Muscle layer of duodenum (tissue), 2 donors: Measurements from ENCODE around the gene OLFML3.
"Not testable (repeated sequence)": the region's sequence is repeated elsewhere in the genome, so short reads cannot be mapped to it uniquely, and the experiment has no call there.

Source experiments
- H3K27ac ChIP-seq: one replicate; pipeline ENCODE4 v1.7.0; 2013; ENCODE audit warnings: mild to moderate bottlenecking, low read length
- H3K27me3 ChIP-seq: one replicate; pipeline ENCODE4 v1.7.0; 2013; ENCODE audit warnings: low read depth, mild to moderate bottlenecking, control low read depth, low read length
- H3K36me3 ChIP-seq, 2 donors: one replicate each; pipeline ENCODE4 v1.7.0; 2013; ENCODE audit warnings: low read length in 2 of 2, control low read depth in 1 of 2, mild to moderate bottlenecking in 1 of 2; ENCODE audit not compliant: insufficient read depth in 2 of 2, control insufficient read depth in 1 of 2
- H3K4me1 ChIP-seq, 2 donors: one replicate each; pipeline ENCODE4 v1.7.0; 2013; ENCODE audit warnings: low read length in 2 of 2, mild to moderate bottlenecking in 2 of 2, control low read depth in 1 of 2, moderate library complexity in 1 of 2; ENCODE audit not compliant: insufficient read depth in 2 of 2, control insufficient read depth in 1 of 2
- H3K4me3 ChIP-seq, 2 donors: one replicate each; pipeline ENCODE4 v1.7.0; 2013; ENCODE audit warnings: low read length in 2 of 2, low read depth in 1 of 2, mild to moderate bottlenecking in 1 of 2
- H3K9me3 ChIP-seq, 2 donors: one replicate each; pipeline ENCODE4 v1.7.0; 2013; ENCODE audit warnings: low read length in 2 of 2, control low read depth in 1 of 2, mild to moderate bottlenecking in 1 of 2; ENCODE audit not compliant: control insufficient read depth in 1 of 2
- donor health status: healthy.

OLFML3 gene

DNA sequence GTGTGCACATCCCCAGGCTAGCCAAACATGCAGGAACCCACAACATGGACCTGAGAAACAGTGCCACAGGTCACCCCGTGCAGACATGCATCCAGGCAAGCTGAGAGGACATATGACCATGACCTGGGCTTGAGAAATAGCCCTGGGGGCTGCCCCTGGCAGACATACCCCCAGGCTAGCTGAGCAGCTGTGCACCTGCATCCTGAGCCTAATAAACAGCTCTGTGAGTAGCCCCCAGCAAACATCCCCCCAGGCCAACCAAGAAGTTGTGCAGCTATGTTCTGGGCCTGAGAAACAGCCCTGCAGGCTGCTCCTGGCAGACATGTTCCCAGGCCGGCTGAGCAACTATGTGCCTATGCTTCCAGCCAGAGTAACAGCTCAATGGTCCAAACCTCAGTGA, 14.5 kb downstream of the OLFML3 start:
- Histone ChIP-seq H3K27me3 (no peaks in the 10 kb centered on the region), H3K27ac (no peak overlapping the region), H3K36me3 (no peaks in the 10 kb centered on the region), H3K4me3 (no peak overlapping the region), H3K9me3 (peaks cover 2 to 3% of the 10 kb centered on the region in 2 donors), H3K4me1 (peaks cover 0 to 4% of the 10 kb centered on the region in 2 donors)

DNA sequence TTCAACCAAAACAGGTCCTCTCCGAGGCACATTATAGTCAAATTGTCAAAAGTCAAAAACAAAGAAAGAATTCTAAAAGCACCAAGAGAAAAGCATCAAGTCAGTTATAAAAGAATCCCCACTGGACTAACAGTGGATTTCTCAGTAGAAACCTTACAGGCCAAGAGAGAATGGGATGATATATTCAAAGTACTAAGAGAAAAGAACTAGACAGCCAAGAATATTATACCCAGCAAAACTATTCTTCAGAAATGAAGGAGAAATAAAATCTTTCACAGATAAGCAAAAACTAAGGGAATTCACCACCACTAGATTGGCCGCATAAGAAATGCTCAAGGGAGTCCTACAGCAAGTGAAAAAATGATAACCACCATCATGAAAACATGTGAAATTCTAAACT, 16.1 kb downstream of the OLFML3 start:
- peaks cover 2 to 3% of the 10 kb centered on the region in 2 donors for H3K9me3 ChIP-seq

DNA sequence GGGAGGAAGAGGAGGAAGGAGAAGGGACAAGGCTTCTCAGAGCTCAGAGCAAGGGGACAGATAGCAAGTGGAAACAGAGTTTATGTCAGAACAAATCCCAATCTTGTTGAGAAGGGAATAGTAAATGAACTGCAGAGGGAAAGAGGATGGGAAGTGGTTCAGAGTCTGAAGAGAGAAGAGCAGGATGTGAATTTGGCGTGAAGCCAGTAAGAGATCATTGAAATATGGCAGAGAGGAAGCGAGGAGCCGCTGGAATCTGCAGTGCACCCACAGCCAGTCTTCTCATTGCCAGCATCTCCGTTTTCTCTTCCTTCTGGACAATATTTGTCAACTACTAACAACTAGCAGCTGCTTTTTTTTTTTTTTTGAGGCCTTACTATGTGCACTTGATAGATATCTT, 19.1 kb downstream of the OLFML3 start:
- Histone ChIP-seq H3K9me3 (peaks cover 2 to 3% of the 10 kb centered on the region in 2 donors), H3K27me3 (no peaks in the 10 kb centered on the region), H3K27ac (no peak overlapping the region), H3K4me1 (peaks cover 0 to 4% of the 10 kb centered on the region in 2 donors), H3K36me3 (no peaks in the 10 kb centered on the region), H3K4me3 (no peak overlapping the region)

More for the DNA sequence above, 16.1 kb downstream of the OLFML3 start:
- H3K36me3 ChIP-seq, result no peaks in the 10 kb centered on the region
- no peaks in the 10 kb centered on the region for H3K27me3 ChIP-seq
- H3K27ac ChIP-seq, result no peak overlapping the region
- H3K4me3 ChIP-seq, result no peak overlapping the region
- H3K4me1 ChIP-seq, result peaks cover 0 to 4% of the 10 kb centered on the region in 2 donors

DNA sequence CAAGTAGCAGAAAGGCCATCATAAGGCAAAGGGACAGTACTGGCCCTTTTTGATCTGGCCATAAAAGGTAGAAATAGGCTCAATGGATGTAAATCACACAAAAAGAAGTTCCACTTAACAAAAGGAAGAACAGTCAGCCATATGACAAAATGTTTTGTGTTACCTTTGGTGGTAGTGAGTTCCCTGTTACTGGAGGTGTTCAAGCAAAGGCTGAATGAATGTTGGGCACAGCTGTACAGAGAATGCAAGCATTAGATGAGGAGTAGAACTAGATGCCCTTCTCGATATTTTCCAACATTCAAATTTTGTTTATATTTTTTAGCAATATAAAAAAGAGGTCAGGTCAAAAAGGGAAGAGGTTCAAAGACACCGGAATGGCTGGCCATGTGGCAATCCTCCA, 20.0 kb downstream of the OLFML3 start:
- Histone ChIP-seq H3K27ac (no peak overlapping the region), H3K27me3 (no peaks in the 10 kb centered on the region), H3K9me3 (peaks cover 2 to 3% of the 10 kb centered on the region in 2 donors), H3K4me1 (peaks cover 0 to 4% of the 10 kb centered on the region in 2 donors), H3K36me3 (no peaks in the 10 kb centered on the region), H3K4me3 (no peak overlapping the region)

DNA sequence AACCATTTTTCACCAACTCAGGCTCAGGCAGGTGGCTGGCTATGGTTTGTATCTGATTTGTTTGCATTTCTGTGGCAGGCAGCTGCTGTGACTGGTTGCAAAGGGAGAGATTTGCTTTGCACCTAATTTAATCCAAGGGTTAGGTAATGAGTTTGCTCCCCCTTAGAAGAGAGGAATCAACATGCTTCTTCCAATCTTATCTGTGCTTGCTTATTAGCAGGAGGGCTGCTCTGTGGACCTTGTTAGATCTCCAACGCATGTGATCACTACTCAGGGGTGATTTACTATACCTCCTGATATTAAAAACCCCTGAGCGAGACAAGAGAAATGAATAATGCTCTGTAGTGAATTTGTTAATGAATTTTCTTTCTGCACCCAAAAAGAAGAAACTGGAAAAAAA, 20.5 kb downstream of the OLFML3 start:
- Histone ChIP-seq H3K27me3 (no peaks in the 10 kb centered on the region), H3K9me3 (peaks cover 2 to 3% of the 10 kb centered on the region in 2 donors), H3K4me1 (peaks cover 0 to 4% of the 10 kb centered on the region in 2 donors), H3K4me3 (no peak overlapping the region), H3K27ac (no peak overlapping the region), H3K36me3 (no peaks in the 10 kb centered on the region)

DNA sequence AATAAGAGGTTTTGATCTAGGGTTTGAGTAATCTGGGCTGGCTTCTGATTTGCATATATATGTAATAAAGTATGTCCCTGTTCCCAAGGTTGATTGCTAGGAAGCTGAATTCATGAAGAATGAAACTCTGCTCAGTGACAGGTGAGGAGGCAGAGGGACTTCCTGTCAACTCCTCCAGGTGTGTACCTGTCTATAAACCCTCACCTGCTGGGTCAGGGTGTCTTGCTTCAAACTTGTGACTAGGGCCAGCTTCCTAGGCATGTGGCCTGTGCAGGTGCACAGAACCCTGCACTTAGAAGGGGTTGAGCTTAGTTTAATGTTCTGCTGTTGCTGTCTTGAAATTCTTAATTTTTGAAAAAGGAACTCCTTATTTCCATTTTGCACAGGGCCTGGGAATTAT, 21.1 kb downstream of the OLFML3 start:
- Histone ChIP-seq H3K4me1 (peaks cover 0 to 4% of the 10 kb centered on the region in 2 donors), H3K27me3 (no peaks in the 10 kb centered on the region), H3K9me3 (peaks cover 0 to 2% of the 10 kb centered on the region in 2 donors), H3K36me3 (no peaks in the 10 kb centered on the region), H3K27ac (no peak overlapping the region), H3K4me3 (no peak overlapping the region)

DNA sequence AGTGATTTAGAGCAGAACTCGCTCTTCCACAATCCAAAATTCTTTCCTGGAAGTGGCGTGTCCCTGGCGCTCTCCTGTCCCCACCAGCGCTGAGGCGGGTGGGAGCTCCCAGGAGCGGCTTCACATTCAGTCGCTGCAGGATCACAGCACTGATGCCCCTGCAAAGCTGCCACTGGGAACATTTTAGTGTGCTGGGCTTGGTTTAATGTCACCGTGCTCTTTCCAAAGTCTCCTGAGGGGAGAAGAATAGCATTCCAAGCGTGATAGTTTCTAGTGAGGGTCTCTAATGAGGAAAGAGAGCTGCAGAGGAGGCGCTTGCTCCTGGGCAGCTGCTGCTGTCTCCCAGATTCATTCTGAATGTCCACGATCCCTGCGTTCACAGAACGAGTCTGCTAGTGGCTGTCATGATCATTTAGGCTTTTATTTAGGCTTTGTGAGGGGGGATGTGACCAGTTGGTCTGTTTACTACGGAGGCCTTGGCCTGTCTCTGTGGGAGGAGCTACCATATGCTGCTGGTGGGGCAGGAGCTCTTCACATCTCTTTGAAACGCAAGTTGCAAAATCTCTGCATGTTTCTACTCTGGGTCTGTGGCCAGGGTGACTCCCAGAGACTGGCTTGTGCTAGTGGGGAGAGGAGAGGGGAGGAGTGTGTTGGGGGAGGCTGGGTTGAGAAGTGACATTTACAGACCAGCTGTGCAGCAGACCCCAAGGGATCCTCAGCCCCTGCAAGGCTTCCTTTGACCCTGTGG, 23.4 kb downstream of the OLFML3 start:
- Histone ChIP-seq H3K27ac (no peak overlapping the region), H3K4me1 (peaks cover 0 to 4% of the 10 kb centered on the region in 2 donors), H3K36me3 (no peaks in the 10 kb centered on the region), H3K27me3 (no peaks in the 10 kb centered on the region), H3K4me3 (no peak overlapping the region), H3K9me3 (no peaks in the 10 kb centered on the region)

DNA sequence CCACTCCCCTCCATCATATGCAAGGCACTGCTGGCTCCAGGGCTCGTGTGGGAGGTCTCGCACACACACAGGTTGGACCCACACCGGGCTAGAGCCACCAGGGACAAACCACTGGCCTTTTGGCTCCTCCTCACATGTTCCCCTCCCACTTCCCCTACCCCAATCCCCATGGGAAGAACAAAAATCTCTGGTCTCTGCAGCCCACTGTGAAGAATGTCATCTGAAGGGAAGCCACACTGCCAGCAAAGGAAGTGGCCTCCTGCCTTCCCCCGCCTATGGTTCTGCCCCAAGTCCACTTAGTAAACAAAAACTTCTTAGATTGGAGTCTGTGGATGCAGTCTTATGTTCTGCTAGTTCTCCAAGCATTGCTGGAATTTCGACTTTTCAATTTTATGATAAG, 24.2 kb downstream of the OLFML3 start:
- Histone ChIP-seq H3K36me3 (no peaks in the 10 kb centered on the region), H3K9me3 (no peaks in the 10 kb centered on the region), H3K27me3 (no peaks in the 10 kb centered on the region), H3K4me1 (no peaks in the 10 kb centered on the region), H3K27ac (no peak overlapping the region), H3K4me3 (no peak overlapping the region)

- not testable (repeated sequence) for H3K27ac ChIP-seq, H3K4me3 ChIP-seq, H3K9me3 ChIP-seq, H3K4me1 ChIP-seq, H3K27me3 ChIP-seq, H3K36me3 ChIP-seq
These were observed 27.6 kb downstream of the OLFML3 start for GRCh38 chr1:114006825-114007224.

- H3K4me1 ChIP-seq, result no peaks in the 10 kb centered on the region
- H3K27ac ChIP-seq, result no peak overlapping the region
- no peak overlapping the region for H3K4me3 ChIP-seq
- H3K36me3 ChIP-seq, result no peaks in the 10 kb centered on the region
- H3K9me3 ChIP-seq, result no peaks in the 10 kb centered on the region
- H3K27me3 ChIP-seq, result no peaks in the 10 kb centered on the region
These were observed 29.2 kb downstream of the OLFML3 start for GRCh38 chr1:114008480-114008941.

- H3K4me3 ChIP-seq, result no peak overlapping the region
- no peaks in the 10 kb centered on the region for H3K9me3 ChIP-seq
- no peaks in the 10 kb centered on the region for H3K36me3 ChIP-seq
- no peak overlapping the region for H3K27ac ChIP-seq
- no peaks in the 10 kb centered on the region for H3K4me1 ChIP-seq
- H3K27me3 ChIP-seq, result no peaks in the 10 kb centered on the region
These were observed 29.7 kb downstream of the OLFML3 start for GRCh38 chr1:114008993-114009392.

- H3K4me1 ChIP-seq, result no peaks in the 10 kb centered on the region
- no peak overlapping the region for H3K27ac ChIP-seq
- no peaks in the 10 kb centered on the region for H3K27me3 ChIP-seq
- H3K4me3 ChIP-seq, result no peak overlapping the region
- H3K9me3 ChIP-seq, result no peaks in the 10 kb centered on the region
- H3K36me3 ChIP-seq, result no peaks in the 10 kb centered on the region
These were observed 30.1 kb downstream of the OLFML3 start for GRCh38 chr1:114009393-114009792.
